Measurements from ENCODE around the gene SLC28A1. TPM values are rescaled to one million over a fixed set of nuclear protein-coding genes. Genes with fewer than 3 reads are reported as not detected.

The SLC28A1 gene
- total and polyA plus RNA-seq, 2 donors (not counting 1 experiment from before 2014, with no cell fraction given) = not detected

- Histone ChIP-seq H2AFZ (ENCODE audit: insufficient read depth, low read depth, low read length, poor library complexity, severe bottlenecking) (no peak overlapping the region), H3K9ac (ENCODE audit: low read length) (no peak overlapping the region), H4K20me1 (ENCODE audit: control insufficient read depth, insufficient read depth, low read length, poor library complexity, severe bottlenecking) (no peaks in the 10 kb centered on the region), H3K4me1 (ENCODE audit: control insufficient read depth in 2 of 2, insufficient read depth in 2 of 2, low read length in 2 of 2) (no peaks in the 10 kb centered on the region), H3K27ac (ENCODE audit: low read length in 2 of 2) (no peak overlapping the region), H3K4me2 (replicated peaks; ENCODE audit: low read depth, low read length, poor library complexity, severe bottlenecking) (no peak overlapping the region), H3K9me3 (ENCODE audit: control extremely low read depth in 1 of 3, control insufficient read depth in 2 of 3, insufficient read depth in 1 of 3, low read length in 2 of 3) (peaks cover 0 to 9% (median 0%) of the 10 kb centered on the region in 3 donors), H3K36me3 (replicated peaks in 1 of 2; ENCODE audit: control extremely low read depth in 1 of 2, control insufficient read depth in 1 of 2, extremely low read depth in 1 of 2, insufficient read depth in 2 of 2, low read length in 1 of 2) (no peaks in the 10 kb centered on the region), H3K27me3 (replicated peaks in 1 of 4; ENCODE audit: control extremely low read depth in 1 of 4, control insufficient read depth in 3 of 4, insufficient read depth in 4 of 4, low read length in 3 of 4) (peaks cover 0 to 4% (median 0%) of the 10 kb centered on the region in 4 experiments), H3K79me2 (ENCODE audit: control insufficient read depth, insufficient read depth, low read length) (no peaks in the 10 kb centered on the region), H3K4me3 (ENCODE audit: control extremely low read depth in 1 of 5, extremely low read depth in 1 of 5, insufficient read depth in 1 of 5, low read depth in 2 of 5, low read length in 4 of 5) (no peak overlapping the region)
- CTCF ChIA-PET = no interaction called here
- ATAC-seq (ENCODE audit: low read depth) = no peak
- WGBS (ENCODE audit: insufficient coverage) = 78% methylated on average over 4 of the region's 5 CpGs
- TF ChIP-seq CTCF (IDR thresholded peaks at IDR 0.05) (no peak), EZH2 (IDR thresholded peaks at IDR 0.05; ENCODE audit: borderline replicate concordance, insufficient read depth, low read depth, low read length, poor library complexity, severe bottlenecking) (no peak)
- Mint-ChIP-seq H3K4me3 (no peak overlapping the region), H3K27ac (no peak overlapping the region), H3K27me3 (peaks cover 10% of the 10 kb centered on the region), H3K4me1 (no peaks in the 10 kb centered on the region), H3K9me3 (ENCODE audit: insufficient read depth) (no peaks in the 10 kb centered on the region)
- DNase-seq = no peak
- intact Hi-C loops (cut with micrococcal nuclease) = no loop called here
- POLR2A ChIA-PET = no interaction called here
Observed at GRCh38 chr15:84914351-84914750, 29.9 kb downstream of the SLC28A1 start.

- Histone ChIP-seq H3K4me3 (ENCODE audit: control extremely low read depth in 1 of 5, extremely low read depth in 1 of 5, insufficient read depth in 1 of 5, low read depth in 2 of 5, low read length in 4 of 5) (no peak overlapping the region), H3K4me1 (ENCODE audit: control insufficient read depth in 2 of 2, insufficient read depth in 2 of 2, low read length in 2 of 2) (no peaks in the 10 kb centered on the region), H3K36me3 (replicated peaks in 1 of 2; ENCODE audit: control extremely low read depth in 1 of 2, control insufficient read depth in 1 of 2, extremely low read depth in 1 of 2, insufficient read depth in 2 of 2, low read length in 1 of 2) (no peaks in the 10 kb centered on the region), H4K20me1 (ENCODE audit: control insufficient read depth, insufficient read depth, low read length, poor library complexity, severe bottlenecking) (no peaks in the 10 kb centered on the region), H3K79me2 (ENCODE audit: control insufficient read depth, insufficient read depth, low read length) (no peaks in the 10 kb centered on the region), H3K27me3 (replicated peaks in 1 of 4; ENCODE audit: control extremely low read depth in 1 of 4, control insufficient read depth in 3 of 4, insufficient read depth in 4 of 4, low read length in 3 of 4) (peaks cover 0 to 4% (median 0%) of the 10 kb centered on the region in 4 experiments), H3K9ac (ENCODE audit: low read length) (no peak overlapping the region), H3K4me2 (replicated peaks; ENCODE audit: low read depth, low read length, poor library complexity, severe bottlenecking) (no peak overlapping the region), H2AFZ (ENCODE audit: insufficient read depth, low read depth, low read length, poor library complexity, severe bottlenecking) (no peak overlapping the region), H3K9me3 (ENCODE audit: control extremely low read depth in 1 of 3, control insufficient read depth in 2 of 3, insufficient read depth in 1 of 3, low read length in 2 of 3) (peaks cover 0 to 9% (median 0%) of the 10 kb centered on the region in 3 donors), H3K27ac (ENCODE audit: low read length in 2 of 2) (no peak overlapping the region)
- Mint-ChIP-seq H3K27me3 (peaks cover 10% of the 10 kb centered on the region), H3K27ac (no peak overlapping the region), H3K4me3 (no peak overlapping the region), H3K4me1 (no peaks in the 10 kb centered on the region), H3K9me3 (ENCODE audit: insufficient read depth) (no peaks in the 10 kb centered on the region)
- intact Hi-C loops (cut with micrococcal nuclease) = no loop called here
- ATAC-seq (ENCODE audit: low read depth) (peak; percentile 63), DNase-seq (no peak)
- WGBS (ENCODE audit: insufficient coverage) = 68% methylated on average over 9 of the region's 12 CpGs
- ChIA-PET CTCF (no interaction called here), POLR2A (no interaction called here)
- TF ChIP-seq EZH2 (IDR thresholded peaks at IDR 0.05; ENCODE audit: borderline replicate concordance, insufficient read depth, low read depth, low read length, poor library complexity, severe bottlenecking) (no peak), CTCF (IDR thresholded peaks at IDR 0.05) (no peak)
Observed at GRCh38 chr15:84914909-84915605, 30.6 kb downstream of the SLC28A1 start.

All from B cell (primary cell).